Measurements from ENCODE around the gene PPIG. TPM values are rescaled to one million over a fixed set of nuclear protein-coding genes. Genes with fewer than 3 reads are reported as not detected.

PPIG gene
- 22.7 and 24.5 TPM in 2 replicates for total RNA-seq

GRCh38 chr2:169584005-169584877, at the start of gene PPIG:
TSS of gene PPIG (plus strand) at chr2:169584351. CDS start at chr2:169604042, 19,691 bp downstream.

DNA sequence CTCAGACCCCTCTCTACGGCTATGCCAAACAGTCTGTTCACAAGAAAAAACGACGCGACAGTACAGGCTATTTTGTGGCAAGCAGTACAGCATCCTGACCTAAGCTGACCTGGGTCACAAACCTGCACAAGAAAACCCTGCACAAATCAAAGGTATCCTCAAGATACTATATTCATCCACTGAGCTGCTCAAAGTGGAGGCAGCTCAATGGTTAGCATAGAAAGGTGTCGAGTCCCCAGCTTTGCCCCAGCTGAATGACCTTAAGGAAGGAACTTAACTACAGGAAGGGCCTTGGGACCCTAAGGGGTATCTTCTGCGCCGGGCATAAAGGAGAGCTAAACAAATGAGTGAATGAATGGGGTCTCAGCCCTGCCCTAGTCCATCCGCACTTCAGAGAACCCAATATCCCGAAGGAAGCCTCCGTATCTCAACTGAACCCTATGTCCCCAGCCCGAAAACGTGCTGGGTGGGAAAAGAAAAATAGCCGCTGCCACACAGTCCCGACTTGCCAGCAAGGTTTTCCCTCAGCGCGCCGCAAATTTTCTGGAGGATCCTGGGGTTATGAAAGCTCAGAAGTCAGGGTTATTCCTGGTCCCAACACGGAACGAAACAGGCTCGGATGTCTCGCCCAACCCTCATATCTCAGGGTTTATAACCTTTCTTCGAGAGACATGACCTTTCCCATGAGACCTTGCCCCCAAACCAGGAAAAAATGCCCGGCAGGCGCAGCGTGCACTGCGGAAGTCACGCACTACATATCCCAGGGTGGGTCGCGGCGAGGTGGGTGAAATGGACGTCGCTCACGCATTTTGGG, 10.8 kb upstream of the PPIG start, which contains the start of gene FASTKD1:
Gene FASTKD1 (minus strand): TSS at position 706 of the 814 bp plus-strand sequence. CDS start 1,836 bp downstream, outside the sequence.

Other genes with a start within 250 kb of the PPIG start
- not detected in 2 replicates for gene LRP2, start 221.8 kb upstream of the PPIG start, total RNA-seq
- gene BBS5, start 104.9 kb upstream of the PPIG start, total RNA-seq: 5.0 and 5.8 TPM in 2 replicates
- 0.97 TPM in 2 replicates for gene KLHL41, start 74.6 kb upstream of the PPIG start, total RNA-seq
- 18.0 and 19.8 TPM in 2 replicates for gene FASTKD1, start 10.5 kb upstream of the PPIG start, total RNA-seq
- gene CFAP210, start 110.1 kb downstream of the PPIG start, total RNA-seq: 0.12 TPM in 1 of 2 replicates, not detected in the other
- 3.5 and 5.5 TPM in 2 replicates for gene PHOSPHO2, start 110.1 kb downstream of the PPIG start, total RNA-seq
- 1.6 and 1.7 TPM in 2 replicates for gene KLHL23, start 149.5 kb downstream of the PPIG start, total RNA-seq
- 55.7 and 62.9 TPM in 2 replicates for gene SSB, start 214.5 kb downstream of the PPIG start, total RNA-seq
- gene METTL5, start 240.6 kb downstream of the PPIG start, total RNA-seq: 28.1 and 31.6 TPM in 2 replicates
- gene UBR3, start 243.1 kb downstream of the PPIG start, total RNA-seq: 30.6 and 36.8 TPM in 2 replicates

Measured in hair follicle dermal papilla cell (primary cell).